Keratinocyte (primary cell): ENCODE measurements around the gene EPB41L4B. TPM values are rescaled to one million over a fixed set of nuclear protein-coding genes. Genes with fewer than 3 reads are reported as not detected.

Experiments used
- DNase-seq: peaks from one replicate; pipeline ENCODE4 v3.0.0-alpha.2; 2011; ENCODE audit warnings: low read depth, missing footprints, low spot score
- FAIRE-seq: peaks from 2 replicates; lab custom pipeline; 2011; peaks lifted over from hg19 to GRCh38; lab: Jason Lieb, UNC
- H2AFZ ChIP-seq: 2 replicates; pipeline ENCODE4 v1.6.0; 2012; ENCODE audit warnings: low read length, control low read depth, inconsistent platforms; ENCODE audit not compliant: control insufficient read depth
- H3K27ac ChIP-seq: 2 replicates; pipeline ENCODE4 v1.5.1; 2011; ENCODE audit warnings: low read length; ENCODE audit not compliant: control insufficient read depth, insufficient read depth
- H3K27me3 ChIP-seq: 3 replicates; pipeline ENCODE4 v1.6.0; 2011; ENCODE audit warnings: low read length; ENCODE audit not compliant: control insufficient read depth, insufficient read depth; ENCODE audit errors: extremely low read depth
- H3K36me3 ChIP-seq, 2 experiments: 2 replicates in 1 of 2; 3 replicates in 1 of 2; pipeline ENCODE4 v1.5.1; 2011; ENCODE audit warnings: low read length in 2 of 2, mild to moderate bottlenecking in 1 of 2; ENCODE audit not compliant: control insufficient read depth in 2 of 2, insufficient read depth in 2 of 2; ENCODE audit errors: extremely low read depth in 1 of 2
- H3K4me1 ChIP-seq: 3 replicates; pipeline ENCODE4 v1.5.1; 2011; ENCODE audit warnings: low read length; ENCODE audit not compliant: control insufficient read depth, insufficient read depth; ENCODE audit errors: extremely low read depth
- H3K4me2 ChIP-seq: 3 replicates; pipeline ENCODE4 v1.6.0; 2011; ENCODE audit warnings: low read depth, low read length; ENCODE audit not compliant: control insufficient read depth, insufficient read depth; ENCODE audit errors: extremely low read depth
- H3K4me3 ChIP-seq, 3 experiments: fragments of 200-600 bp in 1 of 3; sonication (generic) in 1 of 3; 2 replicates in 2 of 3; 3 replicates in 1 of 3; pipeline ENCODE4 v1.5.1; 2011 to 2016; ENCODE audit warnings: low read length in 3 of 3, mild to moderate bottlenecking in 3 of 3, control low read depth in 2 of 3, inconsistent platforms in 1 of 3, low read depth in 1 of 3, mixed read lengths in 1 of 3, mixed run types in 1 of 3, moderate library complexity in 1 of 3; ENCODE audit not compliant: control insufficient read depth in 2 of 3, insufficient read depth in 2 of 3; ENCODE audit errors: extremely low read depth in 1 of 3
- H3K79me2 ChIP-seq: 2 replicates; pipeline ENCODE4 v1.6.0; 2012; ENCODE audit warnings: low read length; ENCODE audit not compliant: control insufficient read depth, insufficient read depth
- H3K9ac ChIP-seq: 3 replicates; pipeline ENCODE4 v1.6.0; 2011; ENCODE audit warnings: low read length; ENCODE audit not compliant: control insufficient read depth, insufficient read depth; ENCODE audit errors: extremely low read depth
- H3K9me1 ChIP-seq: 3 replicates; pipeline ENCODE4 v1.6.0; 2011; ENCODE audit warnings: low read length; ENCODE audit not compliant: control insufficient read depth, insufficient read depth; ENCODE audit errors: extremely low read depth
- H3K9me3 ChIP-seq: 2 replicates; pipeline ENCODE4 v1.5.1; 2012; ENCODE audit warnings: low read depth, low read length; ENCODE audit not compliant: control insufficient read depth
- H4K20me1 ChIP-seq: 3 replicates; pipeline ENCODE4 v1.6.0; 2011; ENCODE audit warnings: low read length; ENCODE audit not compliant: control insufficient read depth, insufficient read depth; ENCODE audit errors: extremely low read depth
- CTCF ChIP-seq, 3 experiments: IDR thresholded peaks in 1 of 3; conservative IDR thresholded peaks in 1 of 3; optimal IDR thresholded peaks in 1 of 3; 2 replicates in 2 of 3; 3 replicates in 1 of 3; pipeline versions ENCODE3 to v1.5.1; 2011; ENCODE audit warnings: low read length in 3 of 3, mild to moderate bottlenecking in 3 of 3, moderate library complexity in 2 of 3, control low read depth in 1 of 3, inconsistent platforms in 1 of 3; ENCODE audit not compliant: insufficient read depth in 2 of 3; ENCODE audit errors: extremely low read depth in 1 of 3
- EZH2 ChIP-seq: IDR thresholded peaks from one replicate; pipeline ENCODE4 v1.6.1; 2012; ENCODE audit warnings: inconsistent platforms, mild to moderate bottlenecking, low read length, moderate library complexity
- dilution Hi-C: fragments of 300-500 bp; cut with MboI; formaldehyde crosslinking; loops from one replicate; pipeline ENCODE4 v1.7.0; 2020; ENCODE audit warnings: low sequenced_read_pairs; ENCODE audit not compliant: extremely low pct_ligation_motif_present
- polyA plus RNA-seq, 5 experiments: library from polyadenylated mRNA; depleted of rRNA in 3 of 5; stranded (reverse) in 3 of 5; stranded (forward) in 1 of 5; unstranded in 1 of 5; fragments of >200 nt; gene quantifications; 1 replicate in 1 of 5; 2 replicates in 3 of 5; 3 replicates in 1 of 5; pipeline versions ENCODE4 v1.2.1 to v1.2.3, GENCODE V29; 2011 to 2012; ENCODE audit warnings: missing spikeins in 2 of 5, low read depth in 1 of 5, low replicate concordance in 1 of 5

EPB41L4B gene
- polyA plus RNA-seq, 1 donor (not counting 4 experiments of a cell fraction or from before 2014, with no cell fraction given), result 13.7 TPM

- no peak overlapping the region for H3K27ac ChIP-seq
- H3K36me3 ChIP-seq, result peaks cover 0 to 4% of the 10 kb centered on the region in 2 experiments
- no peaks in the 10 kb centered on the region for H3K27me3 ChIP-seq
- dilution Hi-C loops, result no loop called here
- FAIRE-seq (no peak), DNase-seq (no peak)
- H3K4me3 ChIP-seq, result no peak overlapping the region
- H4K20me1 ChIP-seq, result no peaks in the 10 kb centered on the region
- no peak overlapping the region for H2AFZ ChIP-seq
- H3K9me1 ChIP-seq, result no peaks in the 10 kb centered on the region
- no peak overlapping the region for H3K9ac ChIP-seq
- H3K9me3 ChIP-seq, result peaks cover 1% of the 10 kb centered on the region
- no peaks in the 10 kb centered on the region for H3K4me1 ChIP-seq
- TF ChIP-seq CTCF (optimal IDR thresholded peaks at IDR 0.05 in 1 of 3, IDR thresholded peaks at IDR 0.05 in 1 of 3, conservative IDR thresholded peaks at IDR 0.05 in 1 of 3; ENCODE audit: extremely low read depth in 1 of 3, insufficient read depth in 2 of 3, low read length in 3 of 3), result no peak
- TF ChIP-seq EZH2, result no peak
- H3K79me2 ChIP-seq, result no peaks in the 10 kb centered on the region
- H3K4me2 ChIP-seq, result no peak overlapping the region
These were observed 55.8 kb downstream of the EPB41L4B start for GRCh38 chr9:109264877-109265587.

GRCh38 chr9:109263358-109263757 lies 57.5 kb downstream of the EPB41L4B start:
- dilution Hi-C loops, result no loop called here
- Histone ChIP-seq H3K4me1 (no peaks in the 10 kb centered on the region), H3K36me3 (peaks cover 0 to 2% of the 10 kb centered on the region in 2 experiments)

More at GRCh38 chr9:109263358-109263757, 57.5 kb downstream of the EPB41L4B start:
- TF ChIP-seq CTCF (optimal IDR thresholded peaks at IDR 0.05 in 1 of 3, IDR thresholded peaks at IDR 0.05 in 1 of 3, conservative IDR thresholded peaks at IDR 0.05 in 1 of 3; ENCODE audit: extremely low read depth in 1 of 3, insufficient read depth in 2 of 3, low read length in 3 of 3), result no peak
- no peak for TF ChIP-seq EZH2
- Histone ChIP-seq H3K4me2 (no peak overlapping the region), H3K4me3 (no peak overlapping the region), H3K79me2 (no peaks in the 10 kb centered on the region), H3K9ac (no peak overlapping the region), H3K9me3 (peaks cover 1% of the 10 kb centered on the region), H3K27ac (no peak overlapping the region), H4K20me1 (no peaks in the 10 kb centered on the region), H3K9me1 (no peaks in the 10 kb centered on the region), H3K27me3 (no peaks in the 10 kb centered on the region), H2AFZ (no peak overlapping the region)
- no peak for FAIRE-seq
- no peak for DNase-seq
